Progenitor cell of endocrine pancreas (in vitro differentiated cells): Measurements from ENCODE around the gene MRPL55. TPM values are rescaled to one million over a fixed set of nuclear protein-coding genes. Genes with fewer than 3 reads are reported as not detected.

Source experiments
- DNase-seq: peaks from one replicate; pipeline ENCODE4 v3.0.0; 2021; ENCODE audit warnings: low spot score; ENCODE audit not compliant: unreplicated experiment
- H3K27ac Mint-ChIP-seq: 2 replicates; pipeline ENCODE4 v1.8.0; 2021; ENCODE audit warnings: mild to moderate bottlenecking, moderate library complexity, mixed read lengths
- H3K27me3 Mint-ChIP-seq: 2 replicates; pipeline ENCODE4 v1.8.0; 2021; ENCODE audit warnings: mixed read lengths
- H3K36me3 Mint-ChIP-seq: 2 replicates; pipeline ENCODE4 v1.8.0; 2022; ENCODE audit warnings: mixed read lengths; ENCODE audit not compliant: insufficient read depth
- H3K4me1 Mint-ChIP-seq: 2 replicates; pipeline ENCODE4 v1.8.0; 2021; ENCODE audit warnings: low read depth, mixed read lengths
- H3K4me3 Mint-ChIP-seq: 2 replicates; pipeline ENCODE4 v1.8.0; 2021; ENCODE audit warnings: low read depth, mild to moderate bottlenecking, moderate library complexity, mixed read lengths
- H3K9me3 Mint-ChIP-seq: 2 replicates; pipeline ENCODE4 v1.8.0; 2021; ENCODE audit warnings: low read depth, mixed read lengths
- CTCF ChIP-seq: fragments of 200-600 bp; sonication (generic); IDR thresholded peaks from one replicate; pipeline ENCODE4 v1.5.0; 2021; ENCODE audit warnings: antibody characterized with exemption, mild to moderate bottlenecking; ENCODE audit not compliant: unreplicated experiment
- total RNA-seq: library from RNA; stranded (reverse); gene quantifications from 2 replicates; pipeline ENCODE4 v1.2.1, GENCODE V29; 2021

The MRPL55 gene
- total RNA-seq, 1 donor from 2014 or later = 50.3 TPM

- peak overlapping the region; percentile 79 for H3K27ac Mint-ChIP-seq
- peak overlapping the region; percentile 74 for H3K4me3 Mint-ChIP-seq
- DNase-seq = peak; percentile 27
- H3K4me1 Mint-ChIP-seq = peaks cover 30% of the 10 kb centered on the region
- TF ChIP-seq CTCF = no peak
- no peaks in the 10 kb centered on the region for H3K9me3 Mint-ChIP-seq
- H3K27me3 Mint-ChIP-seq = peaks cover 3% of the 10 kb centered on the region
- H3K36me3 Mint-ChIP-seq = peaks cover 3% of the 10 kb centered on the region
Measured at GRCh38 chr1:228081578-228082213, 27.4 kb downstream of the MRPL55 start.

- Mint-ChIP-seq H3K27ac (peak overlapping the region; percentile 20), H3K4me3 (peak overlapping the region; percentile 74), H3K4me1 (peaks cover 26% of the 10 kb centered on the region), H3K27me3 (peaks cover 3% of the 10 kb centered on the region), H3K9me3 (no peaks in the 10 kb centered on the region), H3K36me3 (peaks cover 3% of the 10 kb centered on the region)
- DNase-seq = no peak
- no peak for TF ChIP-seq CTCF
Measured at GRCh38 chr1:228081144-228081543, 28.0 kb downstream of the MRPL55 start.

GRCh38 chr1:228079601-228080263 is 29.4 kb downstream of the MRPL55 start:
- peaks cover 13% of the 10 kb centered on the region for H3K4me1 Mint-ChIP-seq

DNA sequence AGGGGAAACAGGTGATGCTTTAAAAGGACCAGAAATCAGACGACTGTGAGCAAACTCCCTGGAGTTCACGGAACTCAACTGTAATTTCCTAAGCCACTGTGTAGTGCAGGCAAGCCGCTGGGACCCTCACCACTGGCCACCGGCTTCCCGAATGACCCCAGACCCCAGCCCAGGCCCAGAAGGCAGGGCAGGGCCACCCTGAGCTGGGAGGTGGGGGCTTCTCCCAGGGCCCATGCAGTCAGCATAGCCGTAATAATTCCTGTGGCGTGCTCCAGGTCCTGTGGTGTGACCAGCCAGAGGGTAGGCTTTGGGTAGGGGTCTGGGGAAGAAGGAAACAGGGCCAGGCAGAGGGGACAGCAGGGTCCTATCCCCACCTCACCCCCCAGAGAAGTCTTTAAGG is 30.1 kb downstream of the MRPL55 start:
- Mint-ChIP-seq H3K9me3 (no peaks in the 10 kb centered on the region), H3K27me3 (peaks cover 11% of the 10 kb centered on the region), H3K27ac (no peak overlapping the region), H3K4me3 (no peak overlapping the region), H3K36me3 (no peaks in the 10 kb centered on the region), H3K4me1 (peaks cover 6% of the 10 kb centered on the region)
- no peak for DNase-seq
- TF ChIP-seq CTCF = no peak

More at GRCh38 chr1:228079601-228080263, 29.4 kb downstream of the MRPL55 start:
- TF ChIP-seq CTCF = no peak
- H3K36me3 Mint-ChIP-seq = no peaks in the 10 kb centered on the region
- H3K4me3 Mint-ChIP-seq = no peak overlapping the region
- no peak for DNase-seq
- H3K27me3 Mint-ChIP-seq = peaks cover 7% of the 10 kb centered on the region
- H3K9me3 Mint-ChIP-seq = no peaks in the 10 kb centered on the region
- no peak overlapping the region for H3K27ac Mint-ChIP-seq

- TF ChIP-seq CTCF = no peak
- Mint-ChIP-seq H3K9me3 (no peaks in the 10 kb centered on the region), H3K27me3 (peaks cover 17% of the 10 kb centered on the region), H3K4me1 (peaks cover 1% of the 10 kb centered on the region), H3K27ac (no peak overlapping the region), H3K4me3 (no peak overlapping the region), H3K36me3 (no peaks in the 10 kb centered on the region)
- no peak for DNase-seq
Measured at GRCh38 chr1:228077565-228078330, 31.4 kb downstream of the MRPL55 start.
